GM23338 (cell line): Measurements from ENCODE around the gene OR2A5. TPM values are rescaled to one million over a fixed set of nuclear protein-coding genes. Genes with fewer than 3 reads are reported as not detected.
A peak's percentile ranks its signal among the peaks of the same experiment; 100 is the strongest.

Experiments
- ATAC-seq: fragments of 200-7000 bp; cut with Tn5 transposase; 3 replicates; pipeline ENCODE4 v1.9.1; 2020
- DNase-seq: peaks from one replicate; pipeline ENCODE4 v3.0.0-alpha.2; 2015; ENCODE audit warnings: low spot score
- H2AFZ ChIP-seq: fragments of 200-600 bp; sonication (generic); 2 replicates; pipeline ENCODE4 v1.8.0; 2016; ENCODE audit warnings: antibody characterized with exemption, mild to moderate bottlenecking, moderate library complexity
- H3F3A ChIP-seq: fragments of 200-600 bp; sonication (generic); replicated peaks from 2 replicates; pipeline ENCODE4 v1.8.0; 2017; ENCODE audit warnings: antibody characterized with exemption, mixed run types, low read depth
- H3K27ac ChIP-seq: fragments of 200-600 bp; sonication (generic); 2 replicates; pipeline ENCODE4 v1.6.1; 2016; ENCODE audit warnings: low read depth
- H3K27me3 ChIP-seq: fragments of 200-600 bp; sonication (generic); 2 replicates; pipeline ENCODE4 v1.8.0; 2016; ENCODE audit warnings: mild to moderate bottlenecking, mixed run types, moderate library complexity; ENCODE audit not compliant: insufficient read depth
- H3K36me3 ChIP-seq: fragments of 200-600 bp; sonication (generic); 2 replicates; pipeline ENCODE4 v1.8.0; 2016; ENCODE audit warnings: mild to moderate bottlenecking; ENCODE audit not compliant: insufficient read depth
- H3K4me1 ChIP-seq: fragments of 200-600 bp; sonication (generic); 2 replicates; pipeline ENCODE4 v1.8.0; 2016; ENCODE audit warnings: mild to moderate bottlenecking, moderate library complexity; ENCODE audit not compliant: insufficient read depth
- H3K4me2 ChIP-seq: fragments of 200-600 bp; sonication (generic); 2 replicates; pipeline ENCODE4 v1.7.1; 2017; ENCODE audit warnings: mixed run types
- H3K4me3 ChIP-seq: fragments of 200-600 bp; sonication (generic); 2 replicates; pipeline ENCODE4 v1.6.1; 2016; ENCODE audit warnings: mixed run types
- H3K79me2 ChIP-seq: fragments of 200-600 bp; sonication (generic); replicated peaks from 2 replicates; pipeline ENCODE4 v1.8.0; 2017; ENCODE audit warnings: mild to moderate bottlenecking; ENCODE audit not compliant: insufficient read depth
- H3K9me2 ChIP-seq: fragments of 200-600 bp; sonication (generic); 2 replicates; pipeline ENCODE4 v1.8.0; 2017; ENCODE audit not compliant: insufficient read depth
- H4K20me1 ChIP-seq: fragments of 200-600 bp; sonication (generic); replicated peaks from 2 replicates; pipeline ENCODE4 v1.8.0; 2017; ENCODE audit warnings: mild to moderate bottlenecking; ENCODE audit not compliant: insufficient read depth
- H3K27ac Mint-ChIP-seq: 2 replicates; pipeline ENCODE4 v1.8.0; 2020; ENCODE audit warnings: inconsistent platforms, mild to moderate bottlenecking, moderate library complexity, mixed read lengths
- H3K27me3 Mint-ChIP-seq: 3 replicates; pipeline ENCODE4 v1.8.0; 2022; ENCODE audit warnings: low read depth, mild to moderate bottlenecking, moderate library complexity, mixed read lengths, inconsistent platforms; ENCODE audit not compliant: insufficient read depth, poor library complexity
- H3K36me3 Mint-ChIP-seq: 3 replicates; pipeline ENCODE4 v1.8.0; 2021; ENCODE audit warnings: low read depth, mild to moderate bottlenecking, inconsistent platforms, moderate library complexity, mixed read lengths
- H3K4me1 Mint-ChIP-seq: 3 replicates; pipeline ENCODE4 v1.8.0; 2020; ENCODE audit warnings: mild to moderate bottlenecking, inconsistent platforms, mixed read lengths
- H3K4me3 Mint-ChIP-seq: 3 replicates; pipeline ENCODE4 v1.8.0; 2021; ENCODE audit warnings: moderate library complexity, mild to moderate bottlenecking, inconsistent platforms, mixed read lengths
- H3K9me3 Mint-ChIP-seq: 3 replicates; pipeline ENCODE4 v1.8.0; 2020; ENCODE audit warnings: moderate library complexity, mild to moderate bottlenecking, inconsistent platforms, mixed read lengths
- CREB1 ChIP-seq: fragments of 250-450 bp; sonication (Bioruptor Pico); IDR thresholded peaks from 2 replicates; pipeline ENCODE4 v1.5.0; 2020; ENCODE audit warnings: low read depth, mild to moderate bottlenecking, moderate library complexity
- EZH2 ChIP-seq: fragments of 200-600 bp; sonication (generic); IDR thresholded peaks from one replicate; pipeline ENCODE4 v1.8.0; 2017; ENCODE audit warnings: antibody characterized with exemption, mild to moderate bottlenecking, low read depth; ENCODE audit not compliant: unreplicated experiment
- EZH2phosphoT487 ChIP-seq: fragments of 200-600 bp; sonication (generic); IDR thresholded peaks from one replicate; pipeline ENCODE4 v1.8.1; 2018; ENCODE audit warnings: antibody characterized with exemption; ENCODE audit not compliant: unreplicated experiment
- POLR2AphosphoS5 ChIP-seq: IDR thresholded peaks from 2 replicates; pipeline ENCODE4 v1.6.1; 2016; ENCODE audit warnings: antibody characterized with exemption, low read depth
- STAT1 ChIP-seq: IDR thresholded peaks from one replicate; pipeline ENCODE4 v1.6.1; 2016; ENCODE audit warnings: antibody characterized with exemption; ENCODE audit not compliant: unreplicated experiment
- ZNF114 ChIP-seq: fragments of 250-450 bp; sonication (Bioruptor Pico); IDR thresholded peaks from 2 replicates; pipeline ENCODE4 v1.5.0; 2020; ENCODE audit warnings: mild to moderate bottlenecking, moderate library complexity
- ZNF331 ChIP-seq: fragments of 250-450 bp; sonication (Bioruptor Pico); IDR thresholded peaks from 2 replicates; pipeline ENCODE4 v1.5.0; 2020; ENCODE audit warnings: low read depth, mild to moderate bottlenecking, moderate library complexity
- polyA plus RNA-seq: library from polyadenylated mRNA; unstranded; fragments of >200 nt; fragmentation: Nextera tagmentation; extraction: Ambion mirVana; gene quantifications from 2 replicates; pipeline ENCODE4 v1.2.1, GENCODE V29; 2016
- total RNA-seq: library from RNA; depleted of rRNA; stranded (reverse); fragments of >200 nt; shearing (Covaris generic); gene quantifications from 2 replicates; pipeline ENCODE4 v1.2.3, GENCODE V29; 2014
- TF ChIP-seq, protein P1 (sequence below), 2 experiments: fragments of 200-600 bp in 1 of 2; sonication (generic) in 1 of 2; conservative IDR thresholded peaks; 2 replicates each; pipeline versions ENCODE4 v1.5.1 to v1.6.1; 2016 to 2017; ENCODE audit warnings: antibody characterized with exemption in 2 of 2, low read depth in 2 of 2, mild to moderate bottlenecking in 2 of 2, moderate library complexity in 1 of 2
- TF ChIP-seq, protein P2 (sequence below): fragments of 250-450 bp; sonication (Bioruptor Pico); IDR thresholded peaks from 2 replicates; pipeline ENCODE4 v1.5.0; 2020; ENCODE audit warnings: mild to moderate bottlenecking, moderate library complexity

The OR2A5 gene
- total and polyA plus RNA-seq, 2 experiments from 2014 or later = not detected

DNA sequence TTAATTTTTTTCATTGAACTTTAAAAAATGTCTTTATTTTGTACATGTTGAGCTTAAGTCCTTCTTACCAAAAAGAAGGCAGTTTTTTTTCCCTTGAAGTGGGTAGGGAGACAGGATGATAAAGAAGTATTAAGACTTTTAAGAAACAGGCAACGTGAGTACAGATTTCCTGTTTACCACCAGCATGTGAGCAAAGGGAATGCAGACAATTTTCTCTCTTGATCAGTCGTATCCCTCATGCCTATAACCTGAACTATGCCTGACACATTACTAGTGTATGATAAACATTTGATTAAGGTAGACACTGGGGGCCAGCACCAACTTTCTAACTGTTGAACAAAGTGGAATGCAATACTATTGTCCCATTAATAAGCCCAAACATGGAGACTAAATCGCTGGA is 51.9 kb downstream of the OR2A5 start:
- TF ChIP-seq EZH2 (no peak), STAT1 (no peak), ZNF114 (CRISPR knock-in tag) (no peak), POLR2AphosphoS5 (no peak), CREB1 (CRISPR knock-in tag) (no peak), EZH2phosphoT487 (no peak), ZNF331 (CRISPR knock-in tag) (no peak)
- TF ChIP-seq, protein P1, sequence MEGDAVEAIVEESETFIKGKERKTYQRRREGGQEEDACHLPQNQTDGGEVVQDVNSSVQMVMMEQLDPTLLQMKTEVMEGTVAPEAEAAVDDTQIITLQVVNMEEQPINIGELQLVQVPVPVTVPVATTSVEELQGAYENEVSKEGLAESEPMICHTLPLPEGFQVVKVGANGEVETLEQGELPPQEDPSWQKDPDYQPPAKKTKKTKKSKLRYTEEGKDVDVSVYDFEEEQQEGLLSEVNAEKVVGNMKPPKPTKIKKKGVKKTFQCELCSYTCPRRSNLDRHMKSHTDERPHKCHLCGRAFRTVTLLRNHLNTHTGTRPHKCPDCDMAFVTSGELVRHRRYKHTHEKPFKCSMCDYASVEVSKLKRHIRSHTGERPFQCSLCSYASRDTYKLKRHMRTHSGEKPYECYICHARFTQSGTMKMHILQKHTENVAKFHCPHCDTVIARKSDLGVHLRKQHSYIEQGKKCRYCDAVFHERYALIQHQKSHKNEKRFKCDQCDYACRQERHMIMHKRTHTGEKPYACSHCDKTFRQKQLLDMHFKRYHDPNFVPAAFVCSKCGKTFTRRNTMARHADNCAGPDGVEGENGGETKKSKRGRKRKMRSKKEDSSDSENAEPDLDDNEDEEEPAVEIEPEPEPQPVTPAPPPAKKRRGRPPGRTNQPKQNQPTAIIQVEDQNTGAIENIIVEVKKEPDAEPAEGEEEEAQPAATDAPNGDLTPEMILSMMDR (conservative IDR thresholded peaks at IDR 0.05; ENCODE audit: low read depth in 2 of 2) = no peak
- TF ChIP-seq, protein P2, sequence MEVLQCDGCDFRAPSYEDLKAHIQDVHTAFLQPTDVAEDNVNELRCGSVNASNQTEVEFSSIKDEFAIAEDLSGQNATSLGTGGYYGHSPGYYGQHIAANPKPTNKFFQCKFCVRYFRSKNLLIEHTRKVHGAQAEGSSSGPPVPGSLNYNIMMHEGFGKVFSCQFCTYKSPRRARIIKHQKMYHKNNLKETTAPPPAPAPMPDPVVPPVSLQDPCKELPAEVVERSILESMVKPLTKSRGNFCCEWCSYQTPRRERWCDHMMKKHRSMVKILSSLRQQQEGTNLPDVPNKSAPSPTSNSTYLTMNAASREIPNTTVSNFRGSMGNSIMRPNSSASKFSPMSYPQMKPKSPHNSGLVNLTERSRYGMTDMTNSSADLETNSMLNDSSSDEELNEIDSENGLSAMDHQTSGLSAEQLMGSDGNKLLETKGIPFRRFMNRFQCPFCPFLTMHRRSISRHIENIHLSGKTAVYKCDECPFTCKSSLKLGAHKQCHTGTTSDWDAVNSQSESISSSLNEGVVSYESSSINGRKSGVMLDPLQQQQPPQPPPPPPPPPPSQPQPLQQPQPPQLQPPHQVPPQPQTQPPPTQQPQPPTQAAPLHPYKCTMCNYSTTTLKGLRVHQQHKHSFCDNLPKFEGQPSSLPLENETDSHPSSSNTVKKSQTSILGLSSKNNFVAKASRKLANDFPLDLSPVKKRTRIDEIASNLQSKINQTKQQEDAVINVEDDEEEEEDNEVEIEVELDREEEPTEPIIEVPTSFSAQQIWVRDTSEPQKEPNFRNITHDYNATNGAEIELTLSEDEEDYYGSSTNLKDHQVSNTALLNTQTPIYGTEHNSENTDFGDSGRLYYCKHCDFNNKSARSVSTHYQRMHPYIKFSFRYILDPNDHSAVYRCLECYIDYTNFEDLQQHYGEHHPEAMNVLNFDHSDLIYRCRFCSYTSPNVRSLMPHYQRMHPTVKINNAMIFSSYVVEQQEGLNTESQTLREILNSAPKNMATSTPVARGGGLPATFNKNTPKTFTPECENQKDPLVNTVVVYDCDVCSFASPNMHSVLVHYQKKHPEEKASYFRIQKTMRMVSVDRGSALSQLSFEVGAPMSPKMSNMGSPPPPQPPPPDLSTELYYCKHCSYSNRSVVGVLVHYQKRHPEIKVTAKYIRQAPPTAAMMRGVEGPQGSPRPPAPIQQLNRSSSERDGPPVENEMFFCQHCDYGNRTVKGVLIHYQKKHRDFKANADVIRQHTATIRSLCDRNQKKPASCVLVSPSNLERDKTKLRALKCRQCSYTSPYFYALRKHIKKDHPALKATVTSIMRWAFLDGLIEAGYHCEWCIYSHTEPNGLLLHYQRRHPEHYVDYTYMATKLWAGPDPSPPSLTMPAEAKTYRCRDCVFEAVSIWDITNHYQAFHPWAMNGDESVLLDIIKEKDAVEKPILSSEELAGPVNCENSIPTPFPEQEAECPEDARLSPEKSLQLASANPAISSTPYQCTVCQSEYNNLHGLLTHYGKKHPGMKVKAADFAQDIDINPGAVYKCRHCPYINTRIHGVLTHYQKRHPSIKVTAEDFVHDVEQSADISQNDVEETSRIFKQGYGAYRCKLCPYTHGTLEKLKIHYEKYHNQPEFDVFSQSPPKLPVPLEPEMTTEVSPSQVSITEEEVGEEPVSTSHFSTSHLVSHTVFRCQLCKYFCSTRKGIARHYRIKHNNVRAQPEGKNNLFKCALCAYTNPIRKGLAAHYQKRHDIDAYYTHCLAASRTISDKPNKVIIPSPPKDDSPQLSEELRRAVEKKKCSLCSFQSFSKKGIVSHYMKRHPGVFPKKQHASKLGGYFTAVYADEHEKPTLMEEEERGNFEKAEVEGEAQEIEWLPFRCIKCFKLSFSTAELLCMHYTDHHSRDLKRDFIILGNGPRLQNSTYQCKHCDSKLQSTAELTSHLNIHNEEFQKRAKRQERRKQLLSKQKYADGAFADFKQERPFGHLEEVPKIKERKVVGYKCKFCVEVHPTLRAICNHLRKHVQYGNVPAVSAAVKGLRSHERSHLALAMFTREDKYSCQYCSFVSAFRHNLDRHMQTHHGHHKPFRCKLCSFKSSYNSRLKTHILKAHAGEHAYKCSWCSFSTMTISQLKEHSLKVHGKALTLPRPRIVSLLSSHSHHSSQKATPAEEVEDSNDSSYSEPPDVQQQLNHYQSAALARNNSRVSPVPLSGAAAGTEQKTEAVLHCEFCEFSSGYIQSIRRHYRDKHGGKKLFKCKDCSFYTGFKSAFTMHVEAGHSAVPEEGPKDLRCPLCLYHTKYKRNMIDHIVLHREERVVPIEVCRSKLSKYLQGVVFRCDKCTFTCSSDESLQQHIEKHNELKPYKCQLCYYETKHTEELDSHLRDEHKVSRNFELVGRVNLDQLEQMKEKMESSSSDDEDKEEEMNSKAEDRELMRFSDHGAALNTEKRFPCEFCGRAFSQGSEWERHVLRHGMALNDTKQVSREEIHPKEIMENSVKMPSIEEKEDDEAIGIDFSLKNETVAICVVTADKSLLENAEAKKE (CRISPR knock-in tag) = no peak
- H3K27ac ChIP-seq = no peak overlapping the region
- H3K27me3 Mint-ChIP-seq = no peaks in the 10 kb centered on the region
- no peaks in the 10 kb centered on the region for H3K36me3 ChIP-seq
- no peaks in the 10 kb centered on the region for H3K4me1 ChIP-seq
- H3K36me3 Mint-ChIP-seq = no peaks in the 10 kb centered on the region
- no peak overlapping the region for H3K4me2 ChIP-seq
- DNase-seq (no peak), ATAC-seq (no peak)
- no peaks in the 10 kb centered on the region for H3K9me3 Mint-ChIP-seq
- no peaks in the 10 kb centered on the region for H3K27me3 ChIP-seq
- H3K4me3 Mint-ChIP-seq = no peak overlapping the region
- H3K4me1 Mint-ChIP-seq = peaks cover 5% of the 10 kb centered on the region; the same call in 2 of the 3 replicates
- no peaks in the 10 kb centered on the region for H3F3A ChIP-seq
- peak overlapping the region; percentile 56; the same call in 1 of the 2 replicates for H2AFZ ChIP-seq
- H3K9me2 ChIP-seq = no peaks in the 10 kb centered on the region; the same call in 1 of the 2 replicates
- no peak overlapping the region for H3K4me3 ChIP-seq
- no peak overlapping the region for H3K27ac Mint-ChIP-seq
- H3K79me2 ChIP-seq = no peaks in the 10 kb centered on the region
- H4K20me1 ChIP-seq = no peaks in the 10 kb centered on the region
